HG02571 (cell line): ENCODE measurements around the gene GRPR.
"Not testable (repeated sequence)": the region's sequence is repeated elsewhere in the genome, so short reads cannot be mapped to it uniquely, and the experiment has no call there.

ENCODE experiments used
- ATAC-seq: cut with Tn5 transposase; IDR thresholded peaks from one replicate; pipeline ENCODE4 v1.9.1; 2021; ENCODE audit warnings: mild to moderate bottlenecking, moderate library complexity; ENCODE audit not compliant: unreplicated experiment

GRPR gene

GRCh38 chrX:16136080-16136479 lies 12.7 kb downstream of the GRPR start:
- no peak for ATAC-seq

- ATAC-seq = peak; percentile 58
Measured at GRCh38 chrX:16137416-16138107, 14.2 kb downstream of the GRPR start.

GRCh38 chrX:16138108-16138427 lies 14.7 kb downstream of the GRPR start:
- ATAC-seq = peak; percentile 32

- no peak for ATAC-seq
Measured at GRCh38 chrX:16140448-16140847, 17.1 kb downstream of the GRPR start.

- no peak for ATAC-seq
Measured at GRCh38 chrX:16140983-16141382, 17.6 kb downstream of the GRPR start.

- ATAC-seq = no peak
Measured at GRCh38 chrX:16141422-16142245, 18.3 kb downstream of the GRPR start.

- ATAC-seq = no peak
Measured at GRCh38 chrX:16142246-16142558, 18.8 kb downstream of the GRPR start.

GRCh38 chrX:16143968-16144367 lies 20.6 kb downstream of the GRPR start:
- no peak for ATAC-seq

GRCh38 chrX:16144420-16144819 lies 21.1 kb downstream of the GRPR start:
- ATAC-seq = no peak

GRCh38 chrX:16145093-16145492 lies 21.7 kb downstream of the GRPR start:
- ATAC-seq = not testable (repeated sequence)

GRCh38 chrX:16145656-16146055 lies 22.3 kb downstream of the GRPR start:
- no peak for ATAC-seq

GRCh38 chrX:16148896-16149295 lies 25.5 kb downstream of the GRPR start:
- no peak for ATAC-seq

GRCh38 chrX:16155581-16156096 lies 32.3 kb downstream of the GRPR start:
- ATAC-seq = no peak

- ATAC-seq = no peak
Measured at GRCh38 chrX:16156692-16157331, 33.4 kb downstream of the GRPR start.

GRCh38 chrX:16160729-16161128 lies 37.4 kb downstream of the GRPR start:
- no peak for ATAC-seq

- ATAC-seq = not testable (repeated sequence)
Measured at GRCh38 chrX:16161173-16161572, 37.8 kb downstream of the GRPR start.

GRCh38 chrX:16162391-16162790 lies 39.0 kb downstream of the GRPR start:
- ATAC-seq = no peak

- no peak for ATAC-seq
Measured at GRCh38 chrX:16164748-16165147, 41.4 kb downstream of the GRPR start.

- no peak for ATAC-seq
Measured at GRCh38 chrX:16167181-16167580, 43.8 kb downstream of the GRPR start, which contains the start of gene MAGEB17. Gene MAGEB17 (plus strand): TSS chrX:16167481. CDS start chrX:16170383, 2,902 bp downstream.

- no peak for ATAC-seq
Measured at GRCh38 chrX:16171039-16171438, 47.7 kb downstream of the GRPR start.

- ATAC-seq = no peak
Measured at GRCh38 chrX:16171944-16172343, 48.6 kb downstream of the GRPR start.

GRCh38 chrX:16172391-16172790 lies 49.0 kb downstream of the GRPR start:
- no peak for ATAC-seq
